Lower leg skin (tissue), 4 donors: ENCODE data around the gene SWAP70. TPM values are rescaled to one million over a fixed set of nuclear protein-coding genes. Genes with fewer than 3 reads are reported as not detected.
A peak's percentile ranks its signal among the peaks of the same experiment; 100 is the strongest.

Source experiments
- DNase-seq, 2 donors: peaks; one replicate each; pipeline ENCODE4 v3.0.0-alpha.2; 2019; ENCODE audit warnings: low spot score in 2 of 2
- H3K4me3 ChIP-seq: fragments of 200-600 bp; sonication (generic); 2 replicates; pipeline ENCODE4 v1.5.1; 2017; ENCODE audit warnings: mild to moderate bottlenecking, low read depth; ENCODE audit not compliant: poor library complexity, severe bottlenecking
- POLR2A ChIP-seq, 2 donors: fragments of 450-650 bp; IDR thresholded peaks; one replicate each; pipeline ENCODE4 v1.6.1; 2016 to 2017; ENCODE audit warnings: antibody characterized with exemption in 2 of 2, mild to moderate bottlenecking in 1 of 2, moderate library complexity in 1 of 2
- WGBS, 2 donors: methylation state at CpG; one replicate each; pipeline ENCODE4 v1.1.5; 2018; 5-methylcytosine and 5-hydroxymethylcytosine counted together
- intact Hi-C: fragments of 100-400 bp; cut with DNase I; formaldehyde crosslinking; loops from one replicate; pipeline ENCODE4 v1.15.0; 2023; ENCODE audit warnings: low total_unique reads
- total RNA-seq, 4 donors: library from RNA; depleted of rRNA; stranded (reverse); fragments of >200 nt; gene quantifications; one replicate each; pipeline ENCODE4 v1.1.0, GENCODE V29; 2016
- TF ChIP-seq, protein P1 (sequence below), 3 donors: fragments of 450-650 bp; IDR thresholded peaks; one replicate each; pipeline ENCODE4 v1.5.1; 2016; ENCODE audit warnings: antibody characterized with exemption in 3 of 3, mild to moderate bottlenecking in 3 of 3, moderate library complexity in 2 of 3

Gene SWAP70
- total RNA-seq, 4 donors from 2014 or later: 40.8 to 83.1 (median 56.3) TPM

DNA sequence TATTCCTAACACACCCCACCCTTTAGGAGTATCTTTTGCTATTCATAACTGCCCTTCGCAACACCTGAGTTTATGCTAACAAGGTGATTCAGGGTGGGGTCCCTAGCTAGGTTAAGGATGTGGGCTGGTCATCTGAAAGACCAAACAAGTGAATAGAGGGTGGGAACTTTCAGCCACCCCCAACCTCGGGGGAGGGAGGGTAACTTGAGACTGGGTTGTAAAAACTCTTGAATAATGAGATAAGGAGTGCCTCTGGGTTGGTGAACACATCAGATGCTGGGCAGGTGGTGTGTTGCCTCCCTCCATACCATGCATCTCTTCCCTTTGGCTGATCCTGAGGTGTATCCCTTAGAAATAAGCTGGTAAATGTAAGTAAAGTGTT is 111.5 kb downstream of the SWAP70 start:
- peak in 1 of 2 donors; percentile 8 for DNase-seq
- no peak overlapping the region for H3K4me3 ChIP-seq
- no peak for TF ChIP-seq POLR2A (IDR thresholded peaks at IDR 0.05)
- TF ChIP-seq, protein P1, sequence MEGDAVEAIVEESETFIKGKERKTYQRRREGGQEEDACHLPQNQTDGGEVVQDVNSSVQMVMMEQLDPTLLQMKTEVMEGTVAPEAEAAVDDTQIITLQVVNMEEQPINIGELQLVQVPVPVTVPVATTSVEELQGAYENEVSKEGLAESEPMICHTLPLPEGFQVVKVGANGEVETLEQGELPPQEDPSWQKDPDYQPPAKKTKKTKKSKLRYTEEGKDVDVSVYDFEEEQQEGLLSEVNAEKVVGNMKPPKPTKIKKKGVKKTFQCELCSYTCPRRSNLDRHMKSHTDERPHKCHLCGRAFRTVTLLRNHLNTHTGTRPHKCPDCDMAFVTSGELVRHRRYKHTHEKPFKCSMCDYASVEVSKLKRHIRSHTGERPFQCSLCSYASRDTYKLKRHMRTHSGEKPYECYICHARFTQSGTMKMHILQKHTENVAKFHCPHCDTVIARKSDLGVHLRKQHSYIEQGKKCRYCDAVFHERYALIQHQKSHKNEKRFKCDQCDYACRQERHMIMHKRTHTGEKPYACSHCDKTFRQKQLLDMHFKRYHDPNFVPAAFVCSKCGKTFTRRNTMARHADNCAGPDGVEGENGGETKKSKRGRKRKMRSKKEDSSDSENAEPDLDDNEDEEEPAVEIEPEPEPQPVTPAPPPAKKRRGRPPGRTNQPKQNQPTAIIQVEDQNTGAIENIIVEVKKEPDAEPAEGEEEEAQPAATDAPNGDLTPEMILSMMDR (IDR thresholded peaks at IDR 0.05): no peak
- intact Hi-C loops: no loop called here
- WGBS, 2 donors: 39 to 72% methylated on average over 2 of the region's 2 CpGs

DNA sequence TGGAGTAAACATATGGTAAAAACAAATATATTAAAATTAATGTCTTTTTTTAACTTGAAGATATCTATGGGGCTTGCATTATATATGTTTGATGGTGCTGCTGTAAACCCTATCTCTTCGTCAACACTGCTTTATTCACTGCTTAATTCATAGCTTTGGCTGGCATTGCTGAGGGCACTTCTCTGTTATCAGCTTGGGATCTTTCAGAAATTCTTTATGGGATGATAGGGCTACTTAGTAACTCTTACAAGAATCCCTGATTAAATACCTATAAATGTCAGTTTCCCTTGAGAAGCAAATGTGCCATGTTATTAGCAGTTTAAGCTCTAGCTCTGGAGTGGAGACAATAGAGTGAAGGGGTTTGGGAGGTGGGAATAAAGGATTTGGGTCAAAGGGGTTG is 112.3 kb downstream of the SWAP70 start:
- DNase-seq: no peak
- intact Hi-C loops: no loop called here
- TF ChIP-seq, protein P1 (IDR thresholded peaks at IDR 0.05): no peak
- TF ChIP-seq POLR2A (IDR thresholded peaks at IDR 0.05): no peak
- H3K4me3 ChIP-seq: no peak overlapping the region
- 81 to 86% methylated on average over 1 of the region's 1 CpG for WGBS, 2 donors

DNA sequence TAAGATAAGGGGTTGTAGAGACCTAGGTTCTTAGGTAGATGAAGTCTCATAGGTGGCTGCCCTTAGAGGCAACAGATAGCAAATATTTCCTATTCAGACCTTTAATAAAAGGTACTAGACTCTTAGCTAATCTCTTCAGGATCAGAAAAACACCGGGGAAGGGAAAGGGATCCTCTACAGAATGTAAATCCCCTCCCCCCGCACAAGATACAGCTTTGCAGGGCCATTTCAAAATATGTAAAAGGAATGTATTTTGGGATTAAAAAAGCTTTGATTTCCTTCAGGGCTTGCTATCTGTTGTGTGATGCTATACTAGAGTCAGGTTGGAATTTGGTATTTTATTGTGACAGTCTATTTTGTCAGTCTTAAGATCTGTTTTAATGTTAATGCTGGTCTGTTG is 113.2 kb downstream of the SWAP70 start:
- no peak overlapping the region for H3K4me3 ChIP-seq
- intact Hi-C loops: no loop called here
- TF ChIP-seq, protein P1 (IDR thresholded peaks at IDR 0.05): no peak
- TF ChIP-seq POLR2A (IDR thresholded peaks at IDR 0.05): no peak
- DNase-seq: no peak
- 74 to 83% methylated on average over 2 of the region's 2 CpGs for WGBS, 2 donors

DNA sequence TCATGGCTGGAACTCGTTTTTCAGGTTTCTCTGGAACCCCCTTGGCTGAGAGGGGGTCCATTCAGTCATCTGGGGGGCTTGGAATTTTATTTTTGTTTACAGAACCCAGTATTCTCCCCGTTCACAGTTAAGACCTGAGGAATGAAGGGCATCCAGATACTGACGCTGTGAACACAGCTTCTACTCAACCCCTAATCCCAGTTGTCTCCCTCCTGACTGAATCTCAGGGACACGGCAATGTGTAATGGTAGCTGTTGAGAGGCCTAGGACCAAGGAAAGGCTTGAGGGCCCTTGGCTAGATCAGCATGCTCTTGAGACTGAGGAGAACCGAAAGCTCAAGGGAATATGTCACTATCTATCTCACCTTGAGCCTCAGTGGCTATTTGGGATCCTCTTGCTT is 113.6 kb downstream of the SWAP70 start:
- intact Hi-C loops: no loop called here
- no peak overlapping the region for H3K4me3 ChIP-seq
- WGBS, 2 donors: 88 to 90% methylated on average over 5 of the region's 5 CpGs
- peak in 1 of 2 donors; percentile 25 for DNase-seq
- no peak for TF ChIP-seq POLR2A (IDR thresholded peaks at IDR 0.05)
- TF ChIP-seq, protein P1 (IDR thresholded peaks at IDR 0.05): no peak

DNA sequence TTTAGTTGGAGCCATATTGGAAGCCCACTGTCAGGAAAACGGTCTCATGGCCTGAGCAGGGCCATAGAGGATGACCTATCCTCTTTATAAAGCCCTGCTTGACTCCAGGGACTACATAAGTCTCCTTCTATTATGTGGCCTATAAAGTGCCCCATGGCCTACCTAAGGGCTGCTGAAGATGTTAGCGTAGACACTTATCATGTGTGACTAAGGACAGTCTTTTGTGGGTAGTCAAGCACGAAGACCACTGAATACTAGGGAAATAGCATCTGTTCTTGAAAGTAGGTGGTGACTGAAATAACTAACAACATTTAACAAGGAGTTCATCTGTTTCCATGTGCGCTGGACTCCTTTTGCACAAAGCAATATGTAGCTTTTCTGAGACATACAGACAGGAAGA is 117.1 kb downstream of the SWAP70 start:
- no peak for TF ChIP-seq POLR2A (IDR thresholded peaks at IDR 0.05)
- TF ChIP-seq, protein P1 (IDR thresholded peaks at IDR 0.05): no peak
- WGBS, 2 donors: 93 to 98% methylated on average over 4 of the region's 4 CpGs
- no peak for DNase-seq
- intact Hi-C loops: no loop called here
- H3K4me3 ChIP-seq: no peak overlapping the region

DNA sequence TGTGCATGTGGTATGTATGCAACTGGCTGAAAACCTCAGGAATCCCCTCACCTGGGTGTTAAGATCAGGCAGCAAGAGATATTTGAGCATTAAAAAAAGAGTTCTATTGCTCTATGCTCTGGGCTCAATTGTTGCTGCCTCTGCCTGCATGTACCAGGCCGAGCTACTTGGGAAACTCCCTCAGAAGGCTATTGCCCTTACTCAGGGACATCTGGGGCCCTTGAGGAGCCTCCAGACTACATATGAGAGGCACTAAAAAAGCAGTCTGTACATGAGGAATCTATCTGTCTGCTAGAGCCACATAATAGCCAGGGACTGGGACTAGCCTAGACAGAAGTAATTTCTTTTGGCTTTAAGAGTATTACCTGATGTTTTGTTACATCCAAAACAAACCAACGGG is 120.1 kb downstream of the SWAP70 start:
- TF ChIP-seq, protein P1 (IDR thresholded peaks at IDR 0.05): no peak
- no peak for TF ChIP-seq POLR2A (IDR thresholded peaks at IDR 0.05)
- DNase-seq: no peak
- H3K4me3 ChIP-seq: no peak overlapping the region
- WGBS, 2 donors: 67 to 76% methylated on average over 2 of the region's 2 CpGs
- intact Hi-C loops: no loop called here
